T-helper 1 cell treated with Interleukin-12 subunit alpha and Interleukin-12 subunit beta and Interleukin-4 antibody, amounts not matched to agents 30 μg/mL and 1 μg/mL, for 36 hours (primary cell): Measurements from ENCODE around the gene CATSPER1.

Experiments used
- H3K27ac Mint-ChIP-seq: one replicate; pipeline ENCODE4 v1.8.0; 2021; ENCODE audit warnings: mild to moderate bottlenecking, mixed read lengths
- H3K27me3 Mint-ChIP-seq: one replicate; pipeline ENCODE4 v1.8.0; 2021; ENCODE audit warnings: low read depth, mixed read lengths
- H3K36me3 Mint-ChIP-seq: one replicate; pipeline ENCODE4 v1.8.0; 2021; ENCODE audit warnings: low read depth, mixed read lengths
- H3K4me1 Mint-ChIP-seq: one replicate; pipeline ENCODE4 v1.8.0; 2021; ENCODE audit warnings: low read depth, mixed read lengths
- H3K4me3 Mint-ChIP-seq: one replicate; pipeline ENCODE4 v1.8.0; 2021; ENCODE audit warnings: mild to moderate bottlenecking, moderate library complexity, mixed read lengths
- H3K9me3 Mint-ChIP-seq: one replicate; pipeline ENCODE4 v1.8.0; 2021; ENCODE audit warnings: mixed read lengths

The CATSPER1 gene

DNA sequence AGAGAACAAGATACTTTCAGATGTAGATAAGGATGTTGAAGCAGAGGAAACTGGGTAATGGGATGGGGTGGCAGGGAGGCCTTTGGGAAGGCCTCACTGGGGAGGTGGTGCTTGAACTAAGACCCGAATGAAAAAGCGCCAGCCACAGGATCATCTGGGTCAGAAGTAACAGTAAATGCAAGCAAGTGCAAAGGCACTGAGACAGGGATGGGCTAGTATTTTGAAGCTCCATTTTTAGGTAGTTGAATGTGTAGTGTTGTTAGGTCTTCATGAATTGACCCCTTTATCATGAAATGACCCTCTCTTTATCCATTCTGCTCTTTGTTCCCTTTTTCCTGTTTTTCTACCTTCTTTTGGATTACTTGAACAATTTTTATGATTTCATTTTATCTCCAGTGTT is 37.6 kb upstream of the CATSPER1 start:
- Mint-ChIP-seq H3K36me3 (peaks cover 71% of the 10 kb centered on the region), H3K4me1 (peaks cover 34% of the 10 kb centered on the region), H3K4me3 (no peak overlapping the region), H3K9me3 (no peaks in the 10 kb centered on the region), H3K27me3 (no peaks in the 10 kb centered on the region), H3K27ac (no peak overlapping the region)

DNA sequence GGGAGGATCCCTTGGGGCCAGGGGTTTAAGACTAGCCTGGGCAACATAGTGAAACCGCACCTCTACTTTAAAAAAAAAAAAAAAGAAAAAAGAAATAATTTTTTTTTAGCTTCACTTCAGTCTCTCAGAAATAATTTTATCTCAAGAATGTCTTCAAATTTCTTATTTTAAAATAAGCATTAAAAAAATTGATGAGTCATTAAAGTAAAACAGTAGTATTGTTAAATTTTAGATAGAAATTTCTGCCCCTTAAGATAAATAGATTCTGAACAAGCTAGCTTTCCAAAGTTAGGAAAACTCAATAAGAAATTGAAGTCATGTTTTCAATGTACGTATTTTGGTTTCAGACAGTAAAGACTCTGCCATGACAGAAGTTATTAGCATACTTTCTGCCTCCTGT is 36.1 kb upstream of the CATSPER1 start:
- H3K36me3 Mint-ChIP-seq = peaks cover 71% of the 10 kb centered on the region
- no peaks in the 10 kb centered on the region for H3K27me3 Mint-ChIP-seq
- no peaks in the 10 kb centered on the region for H3K9me3 Mint-ChIP-seq
- no peak overlapping the region for H3K4me3 Mint-ChIP-seq
- peaks cover 30% of the 10 kb centered on the region for H3K4me1 Mint-ChIP-seq
- no peak overlapping the region for H3K27ac Mint-ChIP-seq

GRCh38 chr11:66061268-66061667 is 35.0 kb upstream of the CATSPER1 start:
- Mint-ChIP-seq H3K27me3 (no peaks in the 10 kb centered on the region), H3K9me3 (no peaks in the 10 kb centered on the region), H3K4me1 (peaks cover 23% of the 10 kb centered on the region), H3K36me3 (peaks cover 72% of the 10 kb centered on the region), H3K4me3 (no peak overlapping the region), H3K27ac (peak overlapping the region; percentile 55)

- Mint-ChIP-seq H3K4me3 (no peak overlapping the region), H3K4me1 (peaks cover 21% of the 10 kb centered on the region), H3K9me3 (no peaks in the 10 kb centered on the region), H3K27ac (peak overlapping the region; percentile 32), H3K27me3 (no peaks in the 10 kb centered on the region), H3K36me3 (peaks cover 72% of the 10 kb centered on the region)
Observed at GRCh38 chr11:66059966-66060680, 33.8 kb upstream of the CATSPER1 start.

GRCh38 chr11:66056501-66056900 is 30.2 kb upstream of the CATSPER1 start:
- no peak overlapping the region for H3K4me3 Mint-ChIP-seq
- H3K9me3 Mint-ChIP-seq = no peaks in the 10 kb centered on the region
- H3K27me3 Mint-ChIP-seq = no peaks in the 10 kb centered on the region
- no peak overlapping the region for H3K27ac Mint-ChIP-seq
- H3K4me1 Mint-ChIP-seq = peaks cover 29% of the 10 kb centered on the region
- H3K36me3 Mint-ChIP-seq = peaks cover 63% of the 10 kb centered on the region

GRCh38 chr11:66055021-66055420 is 28.7 kb upstream of the CATSPER1 start:
- peaks cover 51% of the 10 kb centered on the region for H3K36me3 Mint-ChIP-seq
- no peaks in the 10 kb centered on the region for H3K27me3 Mint-ChIP-seq

DNA sequence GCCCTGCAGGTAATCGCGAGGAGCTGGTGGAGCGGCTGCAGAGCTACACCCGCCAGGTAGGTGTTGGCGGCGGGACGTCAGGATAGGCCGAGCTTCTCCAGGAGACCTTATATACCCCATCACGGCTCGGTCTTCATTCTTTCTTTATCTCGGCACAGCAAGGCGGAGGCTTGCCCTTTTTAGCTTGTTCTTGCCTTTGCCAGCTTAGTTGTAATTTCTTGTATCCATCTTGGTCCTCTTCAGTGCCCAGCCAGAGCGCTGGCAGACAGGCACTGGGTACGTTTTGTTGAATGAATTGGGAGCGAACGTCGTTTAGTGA is 26.3 kb upstream of the CATSPER1 start:
- peaks cover 37% of the 10 kb centered on the region for H3K36me3 Mint-ChIP-seq
- peaks cover 5% of the 10 kb centered on the region for H3K27me3 Mint-ChIP-seq
- peaks cover 33% of the 10 kb centered on the region for H3K4me1 Mint-ChIP-seq
- peak overlapping the region; percentile 100 for H3K4me3 Mint-ChIP-seq
- no peaks in the 10 kb centered on the region for H3K9me3 Mint-ChIP-seq
- peak overlapping the region; percentile 99 for H3K27ac Mint-ChIP-seq

More at GRCh38 chr11:66055021-66055420, 28.7 kb upstream of the CATSPER1 start:
- Mint-ChIP-seq H3K4me1 (peaks cover 31% of the 10 kb centered on the region), H3K9me3 (no peaks in the 10 kb centered on the region), H3K27ac (no peak overlapping the region), H3K4me3 (no peak overlapping the region)

- peak within 1 kb of the TSS; percentile 100 for H3K4me3 Mint-ChIP-seq
- peaks cover 32% of the 10 kb centered on the region for H3K36me3 Mint-ChIP-seq
- peak within 1 kb of the TSS; percentile 99 for H3K27ac Mint-ChIP-seq
Observed at GRCh38 chr11:66051766-66052663, 25.7 kb upstream of the CATSPER1 start, which contains the start of gene SF3B2. TSS of gene SF3B2 (plus strand) at chr11:66052364. CDS start at chr11:66052385, 21 bp downstream.

GRCh38 chr11:66051371-66051765 is 25.1 kb upstream of the CATSPER1 start:
- peaks cover 33% of the 10 kb centered on the region for H3K4me1 Mint-ChIP-seq
- peak overlapping the region; percentile 100 for H3K4me3 Mint-ChIP-seq
- H3K27me3 Mint-ChIP-seq = peaks cover 5% of the 10 kb centered on the region
- no peaks in the 10 kb centered on the region for H3K9me3 Mint-ChIP-seq
- peaks cover 26% of the 10 kb centered on the region for H3K36me3 Mint-ChIP-seq
- H3K27ac Mint-ChIP-seq = peak overlapping the region; percentile 90

More at GRCh38 chr11:66051766-66052663, 25.7 kb upstream of the CATSPER1 start, which contains the start of gene SF3B2:
- Mint-ChIP-seq H3K27me3 (peaks cover 5% of the 10 kb centered on the region), H3K4me1 (peaks cover 33% of the 10 kb centered on the region), H3K9me3 (no peaks in the 10 kb centered on the region)

DNA sequence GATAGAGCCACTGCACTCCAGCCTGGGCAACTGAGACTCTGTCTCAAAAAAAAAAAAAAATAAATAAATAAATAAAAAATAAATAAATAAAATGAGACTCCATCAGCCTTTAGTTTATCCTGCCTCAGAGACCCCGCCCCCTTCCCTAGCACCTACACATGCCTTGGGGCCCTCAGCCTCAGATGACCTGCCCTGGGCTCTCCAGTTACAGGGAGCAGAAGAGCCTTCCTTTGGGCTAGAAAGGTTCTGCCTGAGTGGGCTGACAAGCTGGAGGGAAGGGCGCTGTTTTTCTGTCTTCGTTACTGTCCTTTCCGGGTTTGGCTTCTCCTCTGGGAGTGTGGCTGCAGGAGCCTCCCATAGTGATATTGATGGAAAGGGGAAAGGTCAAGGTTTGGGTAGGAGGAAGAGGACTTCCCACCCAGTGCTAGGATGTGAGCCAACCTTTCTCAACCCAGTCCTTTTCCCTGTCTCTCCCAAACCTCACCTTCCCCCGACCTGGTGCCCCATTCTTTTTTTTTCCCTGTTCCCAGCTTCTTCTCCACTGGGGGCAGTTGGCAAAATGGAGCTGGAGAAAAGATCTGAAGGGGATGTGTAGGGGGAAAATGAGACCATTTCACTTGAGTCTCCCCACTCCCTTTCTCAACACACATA is 24.4 kb upstream of the CATSPER1 start:
- Mint-ChIP-seq H3K9me3 (no peaks in the 10 kb centered on the region), H3K27ac (peak overlapping the region; percentile 90), H3K36me3 (peaks cover 24% of the 10 kb centered on the region), H3K4me1 (peaks cover 33% of the 10 kb centered on the region), H3K27me3 (peaks cover 5% of the 10 kb centered on the region), H3K4me3 (peak overlapping the region; percentile 100)

GRCh38 chr11:66048547-66049323 is 22.5 kb upstream of the CATSPER1 start, which contains the start of gene GAL3ST3:
TSS of gene GAL3ST3 (minus strand) at chr11:66049161. CDS start at chr11:66045415, 3,746 bp downstream.
- H3K4me1 Mint-ChIP-seq = peaks cover 35% of the 10 kb centered on the region
- no peak within 1 kb of the TSS for H3K27ac Mint-ChIP-seq
- H3K36me3 Mint-ChIP-seq = peaks cover 11% of the 10 kb centered on the region
- H3K27me3 Mint-ChIP-seq = peaks cover 5% of the 10 kb centered on the region
- H3K4me3 Mint-ChIP-seq = no peak within 1 kb of the TSS
- H3K9me3 Mint-ChIP-seq = no peaks in the 10 kb centered on the region

DNA sequence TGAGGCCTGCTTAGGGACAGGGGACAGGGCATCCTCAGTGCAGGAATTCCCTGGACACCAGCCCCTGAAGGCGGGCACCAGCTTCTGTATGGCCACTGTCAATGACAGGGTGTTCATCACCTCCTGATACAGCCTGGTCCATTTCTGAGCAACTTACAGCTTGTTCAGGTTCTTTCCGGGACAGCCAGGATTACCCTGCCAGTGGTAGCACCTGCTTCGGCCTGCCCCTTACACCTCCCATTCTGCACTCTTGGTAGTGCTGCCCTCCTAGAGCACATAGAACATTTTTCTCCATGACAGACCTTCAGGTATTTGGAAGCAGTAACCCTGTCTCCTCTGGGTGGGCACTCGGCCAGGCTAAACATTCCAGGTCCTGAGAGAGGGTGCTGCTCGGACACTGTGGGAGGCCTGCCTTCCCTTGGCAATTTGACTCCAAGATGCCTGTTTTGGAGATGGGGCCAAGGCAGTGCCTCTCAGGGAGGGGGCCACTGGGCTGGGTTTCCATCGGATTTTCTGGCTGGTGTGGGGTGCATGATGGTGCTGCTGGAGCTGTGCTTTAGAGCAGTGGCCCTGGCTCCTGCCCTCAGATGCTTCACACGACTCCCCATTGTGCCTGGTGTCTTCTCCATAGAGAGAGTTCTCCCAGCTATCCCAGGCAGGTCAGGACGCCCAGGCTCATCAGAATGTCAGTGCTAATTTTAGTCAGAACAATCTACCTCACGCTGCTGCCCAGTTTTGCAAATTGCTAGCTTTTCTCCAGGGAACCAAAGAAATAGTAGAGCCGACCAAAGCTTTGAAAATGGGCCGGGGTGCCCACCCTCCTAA is 21.5 kb upstream of the CATSPER1 start:
- no peak overlapping the region for H3K4me3 Mint-ChIP-seq
- H3K9me3 Mint-ChIP-seq = no peaks in the 10 kb centered on the region
- no peak overlapping the region for H3K27ac Mint-ChIP-seq
- H3K4me1 Mint-ChIP-seq = peaks cover 29% of the 10 kb centered on the region
- H3K27me3 Mint-ChIP-seq = peaks cover 5% of the 10 kb centered on the region
- peaks cover 6% of the 10 kb centered on the region for H3K36me3 Mint-ChIP-seq

DNA sequence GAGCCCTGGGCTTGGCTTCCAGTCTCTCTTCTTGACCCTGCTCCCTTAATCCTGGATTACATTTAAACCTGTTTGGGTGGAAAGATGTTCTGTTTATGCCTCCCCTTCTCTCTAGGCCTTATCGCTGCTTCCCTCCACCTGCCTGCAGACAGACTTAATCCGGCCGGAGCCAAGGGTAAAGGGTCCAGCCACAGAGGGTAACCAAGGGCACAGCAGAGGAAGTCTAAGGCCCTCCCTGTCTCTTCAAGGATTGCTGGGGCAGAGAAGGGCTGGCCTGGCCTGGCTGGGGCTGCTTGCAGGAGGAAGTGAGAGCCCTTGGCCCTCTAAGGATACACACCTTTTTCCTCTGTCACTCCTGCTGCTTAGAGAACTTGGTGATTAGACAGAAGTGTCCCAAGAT is 20.6 kb upstream of the CATSPER1 start:
- Mint-ChIP-seq H3K36me3 (no peaks in the 10 kb centered on the region), H3K9me3 (no peaks in the 10 kb centered on the region), H3K27me3 (peaks cover 5% of the 10 kb centered on the region), H3K27ac (no peak overlapping the region), H3K4me3 (no peak overlapping the region), H3K4me1 (peaks cover 25% of the 10 kb centered on the region)
